PC-9 (cell line): ENCODE measurements around the gene LRP1. TPM values are rescaled to one million over a fixed set of nuclear protein-coding genes. Genes with fewer than 3 reads are reported as not detected.

ENCODE experiments used
- BruUV-seq: library from RNA; stranded (reverse); fragments of 400-500 nt; replicated peaks from 2 replicates; lab custom pipeline; 2021; lab: Mats Ljungman, UMichigan
- CTCF ChIA-PET: fragments of 300-600 bp; sonication (Branson Sonifier 250); formaldehyde crosslinking; loops from one replicate; lab custom pipeline; 2022; ENCODE audit warnings: antibody characterized with exemption; lab: Charles Lee
- POLR2A ChIA-PET: fragments of 300-600 bp; sonication (Branson Sonifier 250); formaldehyde crosslinking; loops from one replicate; lab custom pipeline; 2022; ENCODE audit warnings: antibody characterized with exemption; ENCODE audit not compliant: unreplicated experiment; lab: Charles Lee
- DNase-seq, 2 experiments: peaks; one replicate each; pipeline versions ENCODE4 v3.0.0 to v3.0.0-alpha.2; 2015 to 2022; ENCODE audit warnings: mixed read lengths in 1 of 2
- H2AFZ ChIP-seq: fragments of 200-600 bp; sonication (generic); 2 replicates; pipeline ENCODE4 v1.8.1; 2017; ENCODE audit warnings: antibody characterized with exemption
- H3F3A ChIP-seq: fragments of 200-600 bp; sonication (generic); 2 replicates; pipeline ENCODE4 v1.8.1; 2017; ENCODE audit warnings: antibody characterized with exemption, mild to moderate bottlenecking, low read depth; ENCODE audit not compliant: insufficient read depth
- H3K27ac ChIP-seq: fragments of 200-600 bp; sonication (generic); 2 replicates; pipeline ENCODE4 v1.6.1; 2016; ENCODE audit warnings: mixed run types
- H3K27me3 ChIP-seq: fragments of 200-600 bp; sonication (generic); 2 replicates; pipeline ENCODE4 v1.6.1; 2016; ENCODE audit warnings: low read depth, mixed run types; ENCODE audit not compliant: insufficient read depth
- H3K36me3 ChIP-seq: fragments of 200-600 bp; sonication (generic); 2 replicates; pipeline ENCODE4 v1.6.1; 2016; ENCODE audit warnings: low read depth, mixed run types
- H3K4me1 ChIP-seq: fragments of 200-600 bp; sonication (generic); replicated peaks from 2 replicates; pipeline ENCODE4 v1.6.1; 2016; ENCODE audit warnings: mixed run types; ENCODE audit not compliant: insufficient read depth
- H3K4me2 ChIP-seq: fragments of 200-600 bp; sonication (generic); 2 replicates; pipeline ENCODE4 v1.6.1; 2017; ENCODE audit warnings: mixed run types
- H3K4me3 ChIP-seq: fragments of 200-600 bp; sonication (generic); 2 replicates; pipeline ENCODE4 v1.6.1; 2016; ENCODE audit warnings: mixed run types
- H3K79me2 ChIP-seq: fragments of 200-600 bp; sonication (generic); 2 replicates; pipeline ENCODE4 v1.6.1; 2017; ENCODE audit warnings: low read depth, mixed run types
- H3K9me2 ChIP-seq: fragments of 200-600 bp; sonication (generic); 2 replicates; pipeline ENCODE4 v1.8.1; 2017; ENCODE audit warnings: mild to moderate bottlenecking; ENCODE audit not compliant: insufficient read depth
- H3K9me3 ChIP-seq: fragments of 200-600 bp; sonication (generic); 2 replicates; pipeline ENCODE4 v1.8.1; 2016; ENCODE audit warnings: low read depth; ENCODE audit not compliant: insufficient read depth
- H4K20me1 ChIP-seq: fragments of 200-600 bp; sonication (generic); 2 replicates; pipeline ENCODE4 v1.8.1; 2017; ENCODE audit not compliant: insufficient read depth
- EZH2 ChIP-seq: fragments of 200-600 bp; sonication (generic); IDR thresholded peaks from 2 replicates; pipeline ENCODE4 v1.8.0; 2017; ENCODE audit warnings: antibody characterized with exemption, low read depth
- intact Hi-C: fragments of 100-400 bp; cut with micrococcal nuclease; formaldehyde crosslinking; loops from one replicate; pipeline ENCODE4 v1.10.0; 2022; ENCODE audit not compliant: unreplicated experiment
- total RNA-seq: library from RNA; stranded (reverse); gene quantifications from 2 replicates; pipeline ENCODE4 v1.2.3, GENCODE V29; 2021
- TF ChIP-seq, protein P1 (sequence below): fragments of 200-600 bp; sonication (generic); conservative IDR thresholded peaks from 2 replicates; pipeline ENCODE4 v1.6.1; 2017; ENCODE audit warnings: mixed run types, antibody characterized with exemption, mild to moderate bottlenecking, moderate library complexity

LRP1 gene
- total RNA-seq, 1 experiment from 2014 or later = 51.4 TPM

DNA sequence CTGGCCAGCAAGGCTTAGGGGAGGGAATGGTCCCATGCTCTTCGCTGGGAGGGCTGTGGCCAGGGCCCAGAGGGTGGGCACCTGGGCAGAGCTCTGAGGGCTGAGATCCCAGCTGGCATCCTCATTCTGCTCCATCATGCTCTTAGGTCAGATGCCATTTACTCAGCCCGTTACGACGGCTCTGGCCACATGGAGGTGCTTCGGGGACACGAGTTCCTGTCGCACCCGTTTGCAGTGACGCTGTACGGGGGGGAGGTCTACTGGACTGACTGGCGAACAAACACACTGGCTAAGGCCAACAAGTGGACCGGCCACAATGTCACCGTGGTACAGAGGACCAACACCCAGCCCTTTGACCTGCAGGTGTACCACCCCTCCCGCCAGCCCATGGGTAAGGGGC, 49.9 kb downstream of the LRP1 start:
- Histone ChIP-seq H3K4me2 (no peak overlapping the region), H3K4me1 (peaks cover 15% of the 10 kb centered on the region), H4K20me1 (peaks cover 3% of the 10 kb centered on the region; the same call in 1 of the 2 replicates), H3K9me3 (no peaks in the 10 kb centered on the region), H2AFZ (no peak overlapping the region), H3K27ac (no peak overlapping the region), H3K36me3 (no peaks in the 10 kb centered on the region), H3K79me2 (no peaks in the 10 kb centered on the region), H3F3A (peaks cover 7% of the 10 kb centered on the region; the same call in 1 of the 2 replicates), H3K27me3 (no peaks in the 10 kb centered on the region), H3K4me3 (no peak overlapping the region), H3K9me2 (no peaks in the 10 kb centered on the region)
- DNase-seq = no peak
- intact Hi-C loops = no loop called here
- ChIA-PET POLR2A (no interaction called here), CTCF (no interaction called here)
- TF ChIP-seq, protein P1, sequence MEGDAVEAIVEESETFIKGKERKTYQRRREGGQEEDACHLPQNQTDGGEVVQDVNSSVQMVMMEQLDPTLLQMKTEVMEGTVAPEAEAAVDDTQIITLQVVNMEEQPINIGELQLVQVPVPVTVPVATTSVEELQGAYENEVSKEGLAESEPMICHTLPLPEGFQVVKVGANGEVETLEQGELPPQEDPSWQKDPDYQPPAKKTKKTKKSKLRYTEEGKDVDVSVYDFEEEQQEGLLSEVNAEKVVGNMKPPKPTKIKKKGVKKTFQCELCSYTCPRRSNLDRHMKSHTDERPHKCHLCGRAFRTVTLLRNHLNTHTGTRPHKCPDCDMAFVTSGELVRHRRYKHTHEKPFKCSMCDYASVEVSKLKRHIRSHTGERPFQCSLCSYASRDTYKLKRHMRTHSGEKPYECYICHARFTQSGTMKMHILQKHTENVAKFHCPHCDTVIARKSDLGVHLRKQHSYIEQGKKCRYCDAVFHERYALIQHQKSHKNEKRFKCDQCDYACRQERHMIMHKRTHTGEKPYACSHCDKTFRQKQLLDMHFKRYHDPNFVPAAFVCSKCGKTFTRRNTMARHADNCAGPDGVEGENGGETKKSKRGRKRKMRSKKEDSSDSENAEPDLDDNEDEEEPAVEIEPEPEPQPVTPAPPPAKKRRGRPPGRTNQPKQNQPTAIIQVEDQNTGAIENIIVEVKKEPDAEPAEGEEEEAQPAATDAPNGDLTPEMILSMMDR = no peak
- no peak for TF ChIP-seq EZH2
- no TSS peak for BruUV-seq

DNA sequence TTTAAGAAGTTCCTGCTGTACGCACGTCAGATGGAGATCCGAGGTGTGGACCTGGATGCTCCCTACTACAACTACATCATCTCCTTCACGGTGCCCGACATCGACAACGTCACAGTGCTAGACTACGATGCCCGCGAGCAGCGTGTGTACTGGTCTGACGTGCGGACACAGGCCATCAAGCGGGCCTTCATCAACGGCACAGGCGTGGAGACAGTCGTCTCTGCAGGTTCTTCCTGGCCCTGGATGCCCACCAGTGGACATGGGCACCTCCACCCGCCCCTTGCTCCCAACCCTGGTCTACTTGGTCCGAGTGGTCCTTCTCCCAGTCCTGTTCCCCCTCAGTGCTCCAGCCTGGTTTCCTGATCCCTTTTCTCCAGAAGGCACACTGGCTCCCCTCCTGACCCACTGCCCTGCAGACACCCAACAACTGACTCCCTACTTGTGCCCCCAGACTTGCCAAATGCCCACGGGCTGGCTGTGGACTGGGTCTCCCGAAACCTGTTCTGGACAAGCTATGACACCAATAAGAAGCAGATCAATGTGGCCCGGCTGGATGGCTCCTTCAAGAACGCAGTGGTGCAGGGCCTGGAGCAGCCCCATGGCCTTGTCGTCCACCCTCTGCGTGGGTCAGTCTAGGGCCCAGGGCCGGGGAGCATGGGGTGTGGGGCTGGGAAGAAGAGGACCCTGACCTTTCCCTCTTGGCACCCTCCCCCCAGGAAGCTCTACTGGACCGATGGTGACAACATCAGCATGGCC, 51.2 kb downstream of the LRP1 start:
- Histone ChIP-seq H3K9me3 (no peaks in the 10 kb centered on the region), H3K4me3 (no peak overlapping the region), H3K79me2 (no peaks in the 10 kb centered on the region), H3K9me2 (no peaks in the 10 kb centered on the region), H3K36me3 (no peaks in the 10 kb centered on the region), H3K4me1 (peaks cover 15% of the 10 kb centered on the region), H3K27me3 (no peaks in the 10 kb centered on the region), H3F3A (peaks cover 7% of the 10 kb centered on the region; the same call in 1 of the 2 replicates), H3K27ac (no peak overlapping the region), H3K4me2 (no peak overlapping the region), H2AFZ (no peak overlapping the region), H4K20me1 (peaks cover 3% of the 10 kb centered on the region; the same call in 1 of the 2 replicates)
- ChIA-PET POLR2A (no interaction called here), CTCF (interaction anchor here (0.9 kb wide), 1 partner anchor 52 kb away, joined by 3 read pairs; the partner anchor contains the start of gene LRP1)
- BruUV-seq = no TSS peak
- TF ChIP-seq, protein P1 = no peak
- TF ChIP-seq EZH2 = no peak
- intact Hi-C loops = loop anchor here (5.0 to 10.0 kb wide), 2 partner anchors 63 to 345 kb away; no protein-coding TSS in a partner anchor
- no peak for DNase-seq

DNA sequence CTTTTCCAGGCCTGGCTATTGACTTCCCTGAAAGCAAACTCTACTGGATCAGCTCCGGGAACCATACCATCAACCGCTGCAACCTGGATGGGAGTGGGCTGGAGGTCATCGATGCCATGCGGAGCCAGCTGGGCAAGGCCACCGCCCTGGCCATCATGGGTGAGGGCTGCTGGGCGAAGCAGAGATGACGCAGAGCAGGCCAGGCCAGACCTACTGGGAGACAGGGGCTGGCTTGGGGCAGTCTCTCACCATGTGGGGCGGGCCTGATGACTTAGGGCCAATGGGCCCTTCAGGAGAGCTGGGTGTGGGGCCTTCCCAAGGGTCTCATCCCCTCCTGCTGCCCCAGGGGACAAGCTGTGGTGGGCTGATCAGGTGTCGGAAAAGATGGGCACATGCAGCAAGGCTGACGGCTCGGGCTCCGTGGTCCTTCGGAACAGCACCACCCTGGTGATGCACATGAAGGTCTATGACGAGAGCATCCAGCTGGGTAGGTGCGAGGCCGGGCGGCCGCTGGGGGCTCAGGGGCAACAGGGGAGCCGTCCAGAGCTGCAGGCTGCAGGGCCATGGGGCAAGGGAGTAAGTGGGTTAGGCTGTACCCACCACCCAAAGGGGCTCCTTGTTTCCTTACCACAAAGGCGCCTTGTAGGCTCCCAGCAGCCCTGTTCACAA, 52.2 kb downstream of the LRP1 start:
- Histone ChIP-seq H3K36me3 (no peaks in the 10 kb centered on the region), H3F3A (peaks cover 7% of the 10 kb centered on the region; the same call in 1 of the 2 replicates), H3K4me2 (no peak overlapping the region), H3K27ac (no peak overlapping the region), H3K9me3 (no peaks in the 10 kb centered on the region), H3K79me2 (no peaks in the 10 kb centered on the region), H2AFZ (no peak overlapping the region), H3K4me1 (peaks cover 15% of the 10 kb centered on the region), H3K9me2 (no peaks in the 10 kb centered on the region), H3K4me3 (no peak overlapping the region), H4K20me1 (peaks cover 3% of the 10 kb centered on the region; the same call in 1 of the 2 replicates), H3K27me3 (no peaks in the 10 kb centered on the region)
- TF ChIP-seq EZH2 = no peak
- intact Hi-C loops = loop anchor here (5.0 to 10.0 kb wide), 2 partner anchors 62 to 346 kb away; no protein-coding TSS in a partner anchor
- ChIA-PET CTCF (interaction anchor here (0.9 to 1.0 kb wide), 2 partner anchors 52 to 63 kb away, joined by 3 read pairs; partner anchors contain the start of gene LRP1), POLR2A (no interaction called here)
- DNase-seq = no peak
- BruUV-seq = no TSS peak
